GM23338 (cell line): ENCODE measurements around the gene TMEM178B. TPM values are rescaled to one million over a fixed set of nuclear protein-coding genes. Genes with fewer than 3 reads are reported as not detected.

Experiments
- ATAC-seq: fragments of 200-7000 bp; cut with Tn5 transposase; 3 replicates; pipeline ENCODE4 v1.9.1; 2020
- DNase-seq: peaks from one replicate; pipeline ENCODE4 v3.0.0-alpha.2; 2015; ENCODE audit warnings: low spot score
- H2AFZ ChIP-seq: fragments of 200-600 bp; sonication (generic); 2 replicates; pipeline ENCODE4 v1.8.0; 2016; ENCODE audit warnings: antibody characterized with exemption, mild to moderate bottlenecking, moderate library complexity
- H3F3A ChIP-seq: fragments of 200-600 bp; sonication (generic); replicated peaks from 2 replicates; pipeline ENCODE4 v1.8.0; 2017; ENCODE audit warnings: antibody characterized with exemption, mixed run types, low read depth
- H3K27ac ChIP-seq: fragments of 200-600 bp; sonication (generic); 2 replicates; pipeline ENCODE4 v1.6.1; 2016; ENCODE audit warnings: low read depth
- H3K27me3 ChIP-seq: fragments of 200-600 bp; sonication (generic); 2 replicates; pipeline ENCODE4 v1.8.0; 2016; ENCODE audit warnings: mild to moderate bottlenecking, mixed run types, moderate library complexity; ENCODE audit not compliant: insufficient read depth
- H3K36me3 ChIP-seq: fragments of 200-600 bp; sonication (generic); 2 replicates; pipeline ENCODE4 v1.8.0; 2016; ENCODE audit warnings: mild to moderate bottlenecking; ENCODE audit not compliant: insufficient read depth
- H3K4me1 ChIP-seq: fragments of 200-600 bp; sonication (generic); 2 replicates; pipeline ENCODE4 v1.8.0; 2016; ENCODE audit warnings: mild to moderate bottlenecking, moderate library complexity; ENCODE audit not compliant: insufficient read depth
- H3K4me2 ChIP-seq: fragments of 200-600 bp; sonication (generic); 2 replicates; pipeline ENCODE4 v1.7.1; 2017; ENCODE audit warnings: mixed run types
- H3K4me3 ChIP-seq: fragments of 200-600 bp; sonication (generic); 2 replicates; pipeline ENCODE4 v1.6.1; 2016; ENCODE audit warnings: mixed run types
- H3K79me2 ChIP-seq: fragments of 200-600 bp; sonication (generic); replicated peaks from 2 replicates; pipeline ENCODE4 v1.8.0; 2017; ENCODE audit warnings: mild to moderate bottlenecking; ENCODE audit not compliant: insufficient read depth
- H3K9me2 ChIP-seq: fragments of 200-600 bp; sonication (generic); 2 replicates; pipeline ENCODE4 v1.8.0; 2017; ENCODE audit not compliant: insufficient read depth
- H4K20me1 ChIP-seq: fragments of 200-600 bp; sonication (generic); replicated peaks from 2 replicates; pipeline ENCODE4 v1.8.0; 2017; ENCODE audit warnings: mild to moderate bottlenecking; ENCODE audit not compliant: insufficient read depth
- H3K27ac Mint-ChIP-seq: 2 replicates; pipeline ENCODE4 v1.8.0; 2020; ENCODE audit warnings: inconsistent platforms, mild to moderate bottlenecking, moderate library complexity, mixed read lengths
- H3K27me3 Mint-ChIP-seq: 3 replicates; pipeline ENCODE4 v1.8.0; 2022; ENCODE audit warnings: low read depth, mild to moderate bottlenecking, moderate library complexity, mixed read lengths, inconsistent platforms; ENCODE audit not compliant: insufficient read depth, poor library complexity
- H3K36me3 Mint-ChIP-seq: 3 replicates; pipeline ENCODE4 v1.8.0; 2021; ENCODE audit warnings: low read depth, mild to moderate bottlenecking, inconsistent platforms, moderate library complexity, mixed read lengths
- H3K4me1 Mint-ChIP-seq: 3 replicates; pipeline ENCODE4 v1.8.0; 2020; ENCODE audit warnings: mild to moderate bottlenecking, inconsistent platforms, mixed read lengths
- H3K4me3 Mint-ChIP-seq: 3 replicates; pipeline ENCODE4 v1.8.0; 2021; ENCODE audit warnings: moderate library complexity, mild to moderate bottlenecking, inconsistent platforms, mixed read lengths
- H3K9me3 Mint-ChIP-seq: 3 replicates; pipeline ENCODE4 v1.8.0; 2020; ENCODE audit warnings: moderate library complexity, mild to moderate bottlenecking, inconsistent platforms, mixed read lengths
- CREB1 ChIP-seq: fragments of 250-450 bp; sonication (Bioruptor Pico); IDR thresholded peaks from 2 replicates; pipeline ENCODE4 v1.5.0; 2020; ENCODE audit warnings: low read depth, mild to moderate bottlenecking, moderate library complexity
- CTCF ChIP-seq, 2 experiments: fragments of 200-600 bp in 1 of 2; sonication (generic) in 1 of 2; conservative IDR thresholded peaks; 2 replicates each; pipeline versions ENCODE4 v1.5.1 to v1.6.1; 2016 to 2017; ENCODE audit warnings: antibody characterized with exemption in 2 of 2, low read depth in 2 of 2, mild to moderate bottlenecking in 2 of 2, moderate library complexity in 1 of 2
- EZH2 ChIP-seq: fragments of 200-600 bp; sonication (generic); IDR thresholded peaks from one replicate; pipeline ENCODE4 v1.8.0; 2017; ENCODE audit warnings: antibody characterized with exemption, mild to moderate bottlenecking, low read depth; ENCODE audit not compliant: unreplicated experiment
- EZH2phosphoT487 ChIP-seq: fragments of 200-600 bp; sonication (generic); IDR thresholded peaks from one replicate; pipeline ENCODE4 v1.8.1; 2018; ENCODE audit warnings: antibody characterized with exemption; ENCODE audit not compliant: unreplicated experiment
- JUNB ChIP-seq: IDR thresholded peaks from one replicate; pipeline ENCODE4 v1.6.1; 2016; ENCODE audit warnings: antibody characterized with exemption; ENCODE audit not compliant: unreplicated experiment
- NANOG ChIP-seq: IDR thresholded peaks from 2 replicates; pipeline ENCODE4 v1.6.1; 2016; ENCODE audit warnings: antibody characterized with exemption, borderline replicate concordance
- POLR2AphosphoS5 ChIP-seq: IDR thresholded peaks from 2 replicates; pipeline ENCODE4 v1.6.1; 2016; ENCODE audit warnings: antibody characterized with exemption, low read depth
- STAT1 ChIP-seq: IDR thresholded peaks from one replicate; pipeline ENCODE4 v1.6.1; 2016; ENCODE audit warnings: antibody characterized with exemption; ENCODE audit not compliant: unreplicated experiment
- ZNF114 ChIP-seq: fragments of 250-450 bp; sonication (Bioruptor Pico); IDR thresholded peaks from 2 replicates; pipeline ENCODE4 v1.5.0; 2020; ENCODE audit warnings: mild to moderate bottlenecking, moderate library complexity
- ZNF331 ChIP-seq: fragments of 250-450 bp; sonication (Bioruptor Pico); IDR thresholded peaks from 2 replicates; pipeline ENCODE4 v1.5.0; 2020; ENCODE audit warnings: low read depth, mild to moderate bottlenecking, moderate library complexity
- ZNF462 ChIP-seq: fragments of 250-450 bp; sonication (Bioruptor Pico); IDR thresholded peaks from 2 replicates; pipeline ENCODE4 v1.5.0; 2020; ENCODE audit warnings: mild to moderate bottlenecking, moderate library complexity
- polyA plus RNA-seq: library from polyadenylated mRNA; unstranded; fragments of >200 nt; fragmentation: Nextera tagmentation; extraction: Ambion mirVana; gene quantifications from 2 replicates; pipeline ENCODE4 v1.2.1, GENCODE V29; 2016
- total RNA-seq: library from RNA; depleted of rRNA; stranded (reverse); fragments of >200 nt; shearing (Covaris generic); gene quantifications from 2 replicates; pipeline ENCODE4 v1.2.3, GENCODE V29; 2014
- TF ChIP-seq, protein P1 (sequence below): IDR thresholded peaks from one replicate; pipeline ENCODE4 v1.6.1; 2018; ENCODE audit warnings: antibody characterized with exemption; ENCODE audit not compliant: unreplicated experiment
- TF ChIP-seq, protein P2 (sequence below): IDR thresholded peaks from 2 replicates; pipeline ENCODE4 v1.6.1; 2016; ENCODE audit warnings: antibody characterized with exemption

Gene TMEM178B
- total and polyA plus RNA-seq, 2 experiments from 2014 or later = 4.9 to 15.6 TPM

DNA sequence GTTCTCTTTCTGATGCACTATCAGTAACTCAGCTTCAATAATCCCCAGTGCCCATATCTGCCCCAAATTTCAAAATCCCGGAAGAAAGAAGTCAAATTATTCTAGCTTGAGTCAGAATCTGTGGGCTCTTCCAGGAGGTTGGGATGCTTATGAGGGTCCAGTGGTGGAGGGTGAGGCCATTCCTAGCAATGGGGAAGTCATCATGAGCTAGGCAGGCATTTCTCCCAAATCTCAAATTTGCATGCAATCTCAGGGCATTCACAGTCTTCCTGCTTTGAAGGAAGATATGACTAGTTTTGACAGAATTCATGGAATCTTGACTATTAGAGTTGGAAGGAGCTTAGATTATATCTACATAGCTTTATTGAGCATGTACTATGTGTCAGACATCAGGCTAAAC lies 313.0 kb downstream of the TMEM178B start:
- H3K27me3 ChIP-seq = no peaks in the 10 kb centered on the region
- Mint-ChIP-seq H3K4me1 (peaks cover 22% of the 10 kb centered on the region), H3K9me3 (peaks cover 3% of the 10 kb centered on the region; the same call in 2 of the 3 replicates), H3K4me3 (no peak overlapping the region), H3K27ac (no peak overlapping the region), H3K27me3 (peaks cover 3% of the 10 kb centered on the region), H3K36me3 (no peaks in the 10 kb centered on the region; the same call in 2 of the 3 replicates)
- DNase-seq (no peak), ATAC-seq (no peak)
- no peak overlapping the region for H3K4me2 ChIP-seq
- H2AFZ ChIP-seq = no peak overlapping the region
- no peaks in the 10 kb centered on the region for H3K4me1 ChIP-seq
- TF ChIP-seq, protein P1, sequence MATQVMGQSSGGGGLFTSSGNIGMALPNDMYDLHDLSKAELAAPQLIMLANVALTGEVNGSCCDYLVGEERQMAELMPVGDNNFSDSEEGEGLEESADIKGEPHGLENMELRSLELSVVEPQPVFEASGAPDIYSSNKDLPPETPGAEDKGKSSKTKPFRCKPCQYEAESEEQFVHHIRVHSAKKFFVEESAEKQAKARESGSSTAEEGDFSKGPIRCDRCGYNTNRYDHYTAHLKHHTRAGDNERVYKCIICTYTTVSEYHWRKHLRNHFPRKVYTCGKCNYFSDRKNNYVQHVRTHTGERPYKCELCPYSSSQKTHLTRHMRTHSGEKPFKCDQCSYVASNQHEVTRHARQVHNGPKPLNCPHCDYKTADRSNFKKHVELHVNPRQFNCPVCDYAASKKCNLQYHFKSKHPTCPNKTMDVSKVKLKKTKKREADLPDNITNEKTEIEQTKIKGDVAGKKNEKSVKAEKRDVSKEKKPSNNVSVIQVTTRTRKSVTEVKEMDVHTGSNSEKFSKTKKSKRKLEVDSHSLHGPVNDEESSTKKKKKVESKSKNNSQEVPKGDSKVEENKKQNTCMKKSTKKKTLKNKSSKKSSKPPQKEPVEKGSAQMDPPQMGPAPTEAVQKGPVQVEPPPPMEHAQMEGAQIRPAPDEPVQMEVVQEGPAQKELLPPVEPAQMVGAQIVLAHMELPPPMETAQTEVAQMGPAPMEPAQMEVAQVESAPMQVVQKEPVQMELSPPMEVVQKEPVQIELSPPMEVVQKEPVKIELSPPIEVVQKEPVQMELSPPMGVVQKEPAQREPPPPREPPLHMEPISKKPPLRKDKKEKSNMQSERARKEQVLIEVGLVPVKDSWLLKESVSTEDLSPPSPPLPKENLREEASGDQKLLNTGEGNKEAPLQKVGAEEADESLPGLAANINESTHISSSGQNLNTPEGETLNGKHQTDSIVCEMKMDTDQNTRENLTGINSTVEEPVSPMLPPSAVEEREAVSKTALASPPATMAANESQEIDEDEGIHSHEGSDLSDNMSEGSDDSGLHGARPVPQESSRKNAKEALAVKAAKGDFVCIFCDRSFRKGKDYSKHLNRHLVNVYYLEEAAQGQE = no peak
- TF ChIP-seq POLR2AphosphoS5 (no peak), EZH2 (no peak), CTCF (conservative IDR thresholded peaks at IDR 0.05; ENCODE audit: low read depth in 2 of 2) (no peak), EZH2phosphoT487 (no peak), ZNF331 (no peak), CREB1 (CRISPR knock-in tag) (no peak), ZNF462 (no peak), NANOG (no peak), ZNF114 (CRISPR knock-in tag) (no peak), STAT1 (no peak), JUNB (no peak)
- TF ChIP-seq, protein P2, sequence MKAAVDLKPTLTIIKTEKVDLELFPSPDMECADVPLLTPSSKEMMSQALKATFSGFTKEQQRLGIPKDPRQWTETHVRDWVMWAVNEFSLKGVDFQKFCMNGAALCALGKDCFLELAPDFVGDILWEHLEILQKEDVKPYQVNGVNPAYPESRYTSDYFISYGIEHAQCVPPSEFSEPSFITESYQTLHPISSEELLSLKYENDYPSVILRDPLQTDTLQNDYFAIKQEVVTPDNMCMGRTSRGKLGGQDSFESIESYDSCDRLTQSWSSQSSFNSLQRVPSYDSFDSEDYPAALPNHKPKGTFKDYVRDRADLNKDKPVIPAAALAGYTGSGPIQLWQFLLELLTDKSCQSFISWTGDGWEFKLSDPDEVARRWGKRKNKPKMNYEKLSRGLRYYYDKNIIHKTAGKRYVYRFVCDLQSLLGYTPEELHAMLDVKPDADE = no peak
- H3K36me3 ChIP-seq = no peaks in the 10 kb centered on the region
- H3K4me3 ChIP-seq = no peak overlapping the region
- H3K9me2 ChIP-seq = no peaks in the 10 kb centered on the region
- no peaks in the 10 kb centered on the region for H3F3A ChIP-seq
- no peak overlapping the region for H3K27ac ChIP-seq
- no peaks in the 10 kb centered on the region; the same call in 1 of the 2 replicates for H3K79me2 ChIP-seq
- no peaks in the 10 kb centered on the region for H4K20me1 ChIP-seq
